HCT116 (cell line): ENCODE data around the gene CARD14. TPM values are rescaled to one million over a fixed set of nuclear protein-coding genes. Genes with fewer than 3 reads are reported as not detected.

ENCODE experiments used
- ATAC-seq: fragments of 200-7000 bp; cut with Tn5 transposase; 2 replicates; pipeline ENCODE4 v1.9.1; 2020; ENCODE audit warnings: mild to moderate bottlenecking, moderate library complexity
- BruUV-seq: library from RNA; stranded (reverse); fragments of 400-500 nt; replicated peaks from 2 replicates; lab custom pipeline; 2021; lab: Mats Ljungman, UMichigan
- CTCF ChIA-PET: fragments of 300-600 bp; sonication (Branson Sonifier 250); formaldehyde crosslinking; loops from one replicate; lab custom pipeline; 2021; ENCODE audit warnings: antibody characterized with exemption; lab: Charles Lee
- POLR2A ChIA-PET: fragments of 300-600, 350-600 bp; sonication (Branson Sonifier 250); formaldehyde crosslinking; loops from one replicate; lab custom pipeline; 2021; ENCODE audit warnings: antibody characterized with exemption; lab: Charles Lee
- RAD21 ChIA-PET, 2 experiments: fragments of 300-600 bp; sonication (Branson Sonifier 250); formaldehyde crosslinking; loops; one replicate each; lab custom pipeline; 2023; ENCODE audit warnings: low total read pairs in 2 of 2; ENCODE audit not compliant: uncharacterized antibody in 2 of 2, unreplicated experiment in 2 of 2, low non-redundant PET in 1 of 2; lab: Charles Lee
- DNase-seq: peaks from one replicate; pipeline ENCODE4 v3.0.0-alpha.2; 2010; ENCODE audit warnings: low read depth, low spot score
- H2AFZ ChIP-seq: fragments of 200-600 bp; shearing (Covaris generic), sonication (generic); 2 replicates; pipeline ENCODE4 v1.6.1; 2017; ENCODE audit warnings: low read depth, mixed run types, mixed read lengths, antibody characterized with exemption, low read length; ENCODE audit not compliant: poor library complexity, severe bottlenecking
- H3K27ac ChIP-seq: 2 replicates; pipeline ENCODE4 v1.5.1; 2012; ENCODE audit warnings: low read depth, low read length
- H3K27me3 ChIP-seq: fragments of 200-600 bp; sonication (generic); 2 replicates; pipeline ENCODE4 v1.6.1; 2016; ENCODE audit warnings: mixed run types, low read length, mixed read lengths; ENCODE audit not compliant: insufficient read depth
- H3K36me3 ChIP-seq, 2 experiments: fragments of 200-500 bp in 1 of 2; fragments of 200-600 bp in 1 of 2; sonication (Bioruptor generic) in 1 of 2; sonication (generic) in 1 of 2; 2 replicates each; pipeline versions ENCODE4 v1.5.1 to v1.6.1; 2014 to 2016; ENCODE audit warnings: low read length in 2 of 2, inconsistent platforms in 1 of 2, mixed read lengths in 1 of 2, mixed run types in 1 of 2; ENCODE audit not compliant: insufficient read depth in 2 of 2, control insufficient read depth in 1 of 2
- H3K4me1 ChIP-seq, 2 experiments: fragments of 200-600 bp in 1 of 2; sonication (generic) in 1 of 2; 2 replicates each; pipeline versions ENCODE4 v1.5.1 to v1.6.1; 2012 to 2017; ENCODE audit warnings: low read length in 2 of 2, inconsistent platforms in 1 of 2, mild to moderate bottlenecking in 1 of 2, mixed read lengths in 1 of 2, mixed run types in 1 of 2, moderate library complexity in 1 of 2; ENCODE audit not compliant: insufficient read depth in 2 of 2, control insufficient read depth in 1 of 2
- H3K4me2 ChIP-seq: fragments of 200-600 bp; sonication (generic); 2 replicates; pipeline ENCODE4 v1.6.1; 2017; ENCODE audit warnings: mixed run types, low read length, mixed read lengths
- H3K4me3 ChIP-seq, 2 experiments: fragments of 200-600 bp in 1 of 2; sonication (generic) in 1 of 2; replicated peaks in 1 of 2; 2 replicates each; pipeline ENCODE4 v1.5.1; 2011 to 2016; ENCODE audit warnings: low read length in 2 of 2, control low read depth in 1 of 2, low read depth in 1 of 2, mild to moderate bottlenecking in 1 of 2, mixed read lengths in 1 of 2, mixed run types in 1 of 2
- H3K79me2 ChIP-seq: fragments of 200-600 bp; sonication (generic); 2 replicates; pipeline ENCODE4 v1.6.1; 2017; ENCODE audit warnings: mild to moderate bottlenecking, mixed run types, low read length, moderate library complexity, mixed read lengths; ENCODE audit not compliant: insufficient read depth
- H3K9ac ChIP-seq: fragments of 200-600 bp; sonication (generic); 2 replicates; pipeline ENCODE4 v1.6.1; 2016; ENCODE audit warnings: low read length, mixed read lengths
- H3K9me2 ChIP-seq: fragments of 200-600 bp; sonication (generic), shearing (Covaris generic); 2 replicates; pipeline ENCODE4 v1.6.1; 2017; ENCODE audit warnings: mixed run types, mild to moderate bottlenecking, moderate library complexity; ENCODE audit not compliant: insufficient read depth
- H3K9me3 ChIP-seq, 2 experiments: fragments of 200-500 bp in 1 of 2; fragments of 200-600 bp in 1 of 2; sonication (Bioruptor generic) in 1 of 2; sonication (generic) in 1 of 2; 2 replicates each; pipeline ENCODE4 v1.6.1; 2014 to 2017; ENCODE audit warnings: low read length in 2 of 2, mixed read lengths in 2 of 2, inconsistent platforms in 1 of 2, low read depth in 1 of 2, mild to moderate bottlenecking in 1 of 2, mixed run types in 1 of 2, moderate library complexity in 1 of 2; ENCODE audit not compliant: control insufficient read depth in 1 of 2, insufficient read depth in 1 of 2
- H4K20me1 ChIP-seq: fragments of 200-600 bp; sonication (generic), shearing (Covaris generic); 2 replicates; pipeline ENCODE4 v1.6.1; 2017; ENCODE audit warnings: mixed run types, mild to moderate bottlenecking, moderate library complexity; ENCODE audit not compliant: insufficient read depth
- CBX3 ChIP-seq: IDR thresholded peaks from 2 replicates; pipeline ENCODE4 v1.6.1; 2012; ENCODE audit warnings: low read depth
- CEBPB ChIP-seq: IDR thresholded peaks from 2 replicates; pipeline ENCODE4 v1.6.1; 2012; ENCODE audit warnings: low read depth
- EGR1 ChIP-seq: IDR thresholded peaks from 2 replicates; pipeline ENCODE4 v1.6.1; 2012; ENCODE audit warnings: low read depth
- EZH2phosphoT487 ChIP-seq: fragments of 200-600 bp; IDR thresholded peaks from 2 replicates; pipeline ENCODE4 v1.6.1; 2018; ENCODE audit warnings: antibody characterized with exemption, borderline replicate concordance
- POLR2A ChIP-seq: IDR thresholded peaks from 2 replicates; pipeline ENCODE4 v1.7.0; 2011; ENCODE audit warnings: borderline replicate concordance; ENCODE audit not compliant: insufficient read depth, insufficient read length; ENCODE audit errors: extremely low read depth
- RAD21 ChIP-seq: IDR thresholded peaks from 2 replicates; pipeline ENCODE4 v1.6.1; 2012; ENCODE audit warnings: low read depth, mild to moderate bottlenecking
- SRF ChIP-seq: IDR thresholded peaks from 2 replicates; pipeline ENCODE4 v1.6.1; 2012; ENCODE audit warnings: low read depth
- ZNF274 ChIP-seq: fragments of 200-500 bp; sonication (Bioruptor generic); IDR thresholded peaks from 2 replicates; pipeline ENCODE4 v1.6.1; 2014; ENCODE audit warnings: mild to moderate bottlenecking, low read depth, low read length, inconsistent platforms
- intact Hi-C: fragments of 100-400 bp; cut with micrococcal nuclease; formaldehyde crosslinking; loops from 2 replicates; pipeline ENCODE4 v1.10.0; 2022
- total RNA-seq: library from RNA; stranded (reverse); gene quantifications from one replicate; pipeline ENCODE4 v1.2.1, GENCODE V29; 2021; ENCODE audit not compliant: unreplicated experiment
- TF ChIP-seq, protein P1 (sequence below): IDR thresholded peaks from 2 replicates; pipeline ENCODE4 v1.6.1; 2011; ENCODE audit warnings: mild to moderate bottlenecking, low read length, moderate library complexity; ENCODE audit not compliant: insufficient replicate concordance; ENCODE audit errors: extremely low read depth
- TF ChIP-seq, protein P2 (sequence below): IDR thresholded peaks from 2 replicates; pipeline ENCODE4 v1.6.1; 2012

Gene CARD14
- total RNA-seq, 1 experiment from 2014 or later: 0.25 TPM

DNA sequence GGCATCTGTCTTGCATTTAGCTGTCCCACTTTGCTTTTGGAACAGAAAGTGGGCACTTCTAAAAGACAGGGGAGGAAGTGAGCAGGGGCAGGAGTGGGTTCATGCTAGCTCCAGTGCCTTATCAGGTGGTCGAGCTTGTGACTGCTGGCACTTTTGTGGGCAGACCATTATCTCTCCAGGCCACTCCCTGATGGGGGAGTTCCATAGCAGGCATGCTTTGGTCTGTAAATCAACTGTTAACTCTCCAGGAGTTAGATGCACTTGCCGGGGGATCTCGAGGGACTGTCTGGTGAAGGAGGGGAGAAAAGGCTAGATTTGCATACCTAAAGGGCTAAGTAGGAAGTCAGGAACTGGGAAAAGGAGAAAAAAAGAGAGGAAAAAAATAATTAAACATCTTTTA, 9.3 kb upstream of the CARD14 start:
- Histone ChIP-seq H4K20me1 (no peaks in the 10 kb centered on the region), H3K79me2 (no peaks in the 10 kb centered on the region), H3K4me3 (no peak overlapping the region), H3K9me2 (no peaks in the 10 kb centered on the region), H3K4me2 (no peak overlapping the region), H3K27me3 (no peaks in the 10 kb centered on the region), H3K36me3 (no peaks in the 10 kb centered on the region), H3K27ac (no peak overlapping the region), H2AFZ (no peak overlapping the region), H3K9ac (no peak overlapping the region), H3K4me1 (no peaks in the 10 kb centered on the region), H3K9me3 (0 out of 4 replicates have a peak, but pooled peaks cover 4% of the 10 kb centered on the region in 2 experiments)
- intact Hi-C loops: no loop called here
- ATAC-seq (no peak), DNase-seq (no peak)
- ChIA-PET CTCF (interaction anchor here (0.5 kb wide), 1 partner anchor 1533 kb away, joined by 3 read pairs; no protein-coding TSS in a partner anchor), POLR2A (no interaction called here), RAD21 (no interaction called here)
- TF ChIP-seq EZH2phosphoT487: no peak
- TF ChIP-seq POLR2A: no peak
- TF ChIP-seq SRF: no peak
- TF ChIP-seq, protein P1, sequence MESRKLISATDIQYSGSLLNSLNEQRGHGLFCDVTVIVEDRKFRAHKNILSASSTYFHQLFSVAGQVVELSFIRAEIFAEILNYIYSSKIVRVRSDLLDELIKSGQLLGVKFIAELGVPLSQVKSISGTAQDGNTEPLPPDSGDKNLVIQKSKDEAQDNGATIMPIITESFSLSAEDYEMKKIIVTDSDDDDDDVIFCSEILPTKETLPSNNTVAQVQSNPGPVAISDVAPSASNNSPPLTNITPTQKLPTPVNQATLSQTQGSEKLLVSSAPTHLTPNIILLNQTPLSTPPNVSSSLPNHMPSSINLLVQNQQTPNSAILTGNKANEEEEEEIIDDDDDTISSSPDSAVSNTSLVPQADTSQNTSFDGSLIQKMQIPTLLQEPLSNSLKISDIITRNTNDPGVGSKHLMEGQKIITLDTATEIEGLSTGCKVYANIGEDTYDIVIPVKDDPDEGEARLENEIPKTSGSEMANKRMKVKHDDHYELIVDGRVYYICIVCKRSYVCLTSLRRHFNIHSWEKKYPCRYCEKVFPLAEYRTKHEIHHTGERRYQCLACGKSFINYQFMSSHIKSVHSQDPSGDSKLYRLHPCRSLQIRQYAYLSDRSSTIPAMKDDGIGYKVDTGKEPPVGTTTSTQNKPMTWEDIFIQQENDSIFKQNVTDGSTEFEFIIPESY: no peak
- TF ChIP-seq EGR1: no peak
- no peak for TF ChIP-seq RAD21
- no TSS peak for BruUV-seq

DNA sequence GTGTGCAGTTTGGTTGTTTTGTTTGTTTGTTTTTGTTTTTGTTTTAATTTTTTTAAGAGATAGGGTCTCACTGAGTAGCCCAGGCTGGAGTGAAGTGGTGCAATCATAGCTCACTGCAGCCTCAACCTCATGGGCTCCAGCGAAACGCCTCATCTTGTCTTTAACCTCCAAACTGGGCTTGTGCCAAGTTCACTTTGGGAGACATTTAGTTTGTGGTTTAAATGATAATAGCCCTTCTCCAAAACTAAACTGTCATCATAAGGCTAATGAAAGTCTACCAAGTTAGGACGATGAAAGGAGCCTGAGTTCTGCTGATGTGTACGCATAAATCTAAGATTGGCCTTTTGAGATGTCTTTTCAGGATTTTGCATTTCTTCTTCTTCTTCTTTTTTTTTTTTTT, 6.5 kb upstream of the CARD14 start:
- Histone ChIP-seq H3K4me3 (no peak overlapping the region), H3K9me2 (no peaks in the 10 kb centered on the region), H3K4me2 (no peak overlapping the region), H2AFZ (no peak overlapping the region), H3K79me2 (no peaks in the 10 kb centered on the region), H4K20me1 (no peaks in the 10 kb centered on the region), H3K4me1 (peaks cover 0 to 4% of the 10 kb centered on the region in 2 experiments; a peak in 2 of 4 replicates), H3K27me3 (no peaks in the 10 kb centered on the region), H3K36me3 (no peaks in the 10 kb centered on the region), H3K9me3 (no peaks in the 10 kb centered on the region), H3K9ac (no peak overlapping the region), H3K27ac (no peak overlapping the region)
- TF ChIP-seq, protein P2, sequence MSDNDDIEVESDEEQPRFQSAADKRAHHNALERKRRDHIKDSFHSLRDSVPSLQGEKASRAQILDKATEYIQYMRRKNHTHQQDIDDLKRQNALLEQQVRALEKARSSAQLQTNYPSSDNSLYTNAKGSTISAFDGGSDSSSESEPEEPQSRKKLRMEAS: no peak
- TF ChIP-seq CBX3: no peak
- TF ChIP-seq CEBPB: no peak
- TF ChIP-seq ZNF274: no peak
- ATAC-seq (no peak), DNase-seq (no peak)
- intact Hi-C loops: no loop called here
- ChIA-PET RAD21 (no interaction called here), CTCF (no interaction called here), POLR2A (no interaction called here)
- no TSS peak for BruUV-seq
